ENCODE measurements around the gene TOP3B. TPM values are rescaled to one million over a fixed set of nuclear protein-coding genes. Genes with fewer than 3 reads are reported as not detected.

TOP3B gene
- total and polyA plus RNA-seq, 5 experiments from 2014 or later = 9.6 to 70.5 (median 18.3) TPM

DNA sequence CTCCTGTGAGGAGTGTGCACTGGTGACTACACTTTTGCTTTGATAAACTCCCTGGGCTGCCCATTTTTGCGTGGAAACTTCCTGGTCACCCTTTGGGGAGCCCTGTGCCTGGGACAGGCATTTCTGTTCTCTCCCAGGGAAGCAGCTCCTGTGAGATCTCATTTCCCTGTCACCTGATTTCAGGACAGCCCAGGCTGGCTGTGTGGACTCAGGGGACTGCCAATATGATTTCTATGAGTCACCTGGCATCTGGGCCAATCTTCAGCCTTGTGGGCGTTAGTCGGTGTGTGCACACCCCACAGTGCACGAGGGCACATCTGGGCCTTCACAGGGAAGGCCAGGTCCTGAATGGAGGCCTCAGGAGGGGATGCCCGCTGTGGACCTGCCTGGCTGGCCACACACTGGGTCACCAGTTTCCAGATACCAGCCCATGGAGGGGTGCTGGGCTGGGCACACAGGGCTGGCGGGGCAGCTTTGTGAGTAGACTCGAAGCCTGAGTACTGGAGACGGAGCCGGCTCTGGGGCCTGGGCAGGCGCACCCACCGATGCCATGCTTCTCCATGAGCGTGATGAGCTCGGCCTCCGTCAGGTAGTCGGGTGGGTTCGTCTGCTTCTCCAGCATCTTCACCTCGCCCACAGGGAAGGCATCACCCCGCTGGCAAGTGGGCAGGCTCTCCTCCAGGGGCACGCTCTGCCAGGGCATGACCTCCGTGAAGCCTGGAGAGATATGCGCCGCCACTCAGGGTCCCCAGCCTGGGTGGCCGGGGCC lies 20.5 kb downstream of the TOP3B start:
- H3K27me3 Mint-ChIP-seq = no peaks in the 10 kb centered on the region

GRCh38 chr22:21961127-21961867 lies 21.3 kb downstream of the TOP3B start:
- no peak overlapping the region for H3K4me3 Mint-ChIP-seq

More for the DNA sequence above, 20.5 kb downstream of the TOP3B start:
- Mint-ChIP-seq H3K4me3 (no peak overlapping the region), H3K4me1 (peaks cover 0 to 2% (median 0%) of the 10 kb centered on the region in 4 donors), H3K9me3 (no peaks in the 10 kb centered on the region), H3K27ac (no peak overlapping the region), H3K36me3 (peaks cover 0 to 45% (median 2%) of the 10 kb centered on the region in 3 donors)
- POLR2A ChIA-PET = interaction anchor here (1.2 to 1.3 kb wide), 2 partner anchors 9 kb away, joined by 4 to 5 read pairs; partner anchors contain the start of gene PPM1F
- no peak for ATAC-seq
- DNase-seq = no peak

DNA sequence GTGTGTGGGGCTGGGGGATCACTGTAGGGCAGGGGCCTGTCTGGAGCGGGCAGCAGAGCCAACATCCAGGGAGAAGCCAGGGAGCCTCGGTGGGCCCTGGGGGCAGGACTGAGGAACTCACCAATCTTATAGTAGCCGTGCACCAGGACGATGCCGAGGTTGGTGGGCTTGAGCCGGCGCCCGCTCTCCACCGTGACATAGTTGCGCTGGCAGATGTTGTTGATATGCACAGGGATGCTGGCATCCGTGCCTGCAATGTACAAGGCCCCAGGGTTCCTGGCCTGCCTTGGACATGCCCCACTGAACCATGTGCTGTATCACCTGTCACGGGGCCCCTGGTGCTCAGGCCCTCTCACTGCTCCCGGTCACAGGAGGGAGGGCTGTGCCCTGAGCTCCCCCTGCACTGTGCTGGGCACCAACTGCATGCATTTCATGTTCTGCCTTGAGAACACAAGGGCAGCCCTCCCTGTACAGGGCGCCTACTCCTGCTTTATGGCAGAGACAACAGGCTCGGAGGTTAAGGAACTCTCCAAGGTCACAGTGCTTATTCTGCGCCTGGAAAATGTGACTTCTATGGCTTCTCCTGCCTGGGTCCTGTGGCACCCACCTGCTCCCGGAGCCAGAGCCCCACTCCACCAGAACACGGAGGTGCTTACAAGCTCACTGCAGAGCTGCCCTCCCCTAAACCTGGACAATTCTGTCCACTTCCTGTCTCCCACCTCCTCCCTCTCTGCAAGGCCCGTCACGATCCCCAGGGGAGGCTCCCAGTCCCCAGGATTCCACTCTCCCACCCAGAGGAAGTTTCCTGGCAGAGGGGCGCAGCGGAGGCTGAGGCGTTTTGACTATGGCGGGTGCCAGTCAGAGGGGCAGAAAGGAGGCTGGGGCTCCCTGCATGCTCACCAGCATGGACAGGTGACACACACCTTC lies 22.1 kb downstream of the TOP3B start:
- Mint-ChIP-seq H3K27me3 (no peaks in the 10 kb centered on the region), H3K36me3 (peaks cover 0 to 32% (median 2%) of the 10 kb centered on the region in 3 donors), H3K4me3 (no peak overlapping the region), H3K4me1 (peaks cover 0 to 2% (median 0%) of the 10 kb centered on the region in 4 donors), H3K9me3 (no peaks in the 10 kb centered on the region), H3K27ac (peak overlapping the region in 2 of 10 donors; percentile 25 to 53)
- ATAC-seq (no peak), DNase-seq (no peak)
- POLR2A ChIA-PET = no interaction called here

More at GRCh38 chr22:21961127-21961867, 21.3 kb downstream of the TOP3B start:
- ATAC-seq = no peak
- Mint-ChIP-seq H3K36me3 (peaks cover 0 to 37% (median 2%) of the 10 kb centered on the region in 3 donors), H3K9me3 (no peaks in the 10 kb centered on the region), H3K27ac (no peak overlapping the region), H3K4me1 (peaks cover 0 to 2% (median 0%) of the 10 kb centered on the region in 4 donors), H3K27me3 (no peaks in the 10 kb centered on the region)
- POLR2A ChIA-PET = no interaction called here
- no peak for DNase-seq

DNA sequence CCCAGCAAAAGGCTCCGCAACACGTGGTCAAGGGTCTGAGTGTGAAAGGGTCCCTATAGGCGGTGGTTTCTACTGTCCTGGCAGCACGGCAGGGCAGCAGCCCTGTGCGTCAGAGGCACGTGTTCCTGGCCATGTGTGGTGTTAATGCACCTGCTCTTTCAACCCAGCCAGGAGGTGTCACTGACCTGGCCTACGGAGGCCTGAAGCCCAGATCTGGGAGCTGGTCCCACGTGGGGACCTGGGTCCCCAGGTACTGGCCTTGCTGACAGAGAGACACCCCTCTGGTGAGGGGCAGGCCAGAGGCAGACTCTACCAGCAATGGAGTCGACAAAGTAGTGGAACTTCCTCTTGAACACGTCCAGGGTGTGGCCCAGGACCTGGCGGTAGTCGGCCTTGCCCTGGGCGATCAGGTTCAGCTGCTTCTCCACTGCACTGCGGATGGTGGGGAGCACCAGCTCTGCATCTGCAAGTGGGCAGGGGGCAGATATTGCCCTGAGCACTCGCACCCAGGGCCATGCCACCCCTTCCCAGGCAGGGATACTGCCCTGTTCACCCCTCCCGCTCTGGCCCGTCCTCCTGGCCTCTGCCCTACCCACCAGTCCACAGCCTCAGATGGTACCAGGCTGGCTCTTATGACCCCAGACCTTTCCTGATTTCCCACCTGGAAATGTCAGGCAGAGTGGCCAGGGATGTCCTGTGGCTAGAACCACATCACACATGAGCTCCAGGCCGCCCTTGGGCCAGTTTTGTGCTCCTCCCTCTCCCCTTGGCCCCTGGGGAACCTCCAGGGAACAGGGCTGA lies 23.1 kb downstream of the TOP3B start:
- H3K4me1 Mint-ChIP-seq = peaks cover 0 to 2% (median 0%) of the 10 kb centered on the region in 4 donors
- H3K36me3 Mint-ChIP-seq = peaks cover 0 to 28% (median 0%) of the 10 kb centered on the region in 3 donors
- H3K27me3 Mint-ChIP-seq = no peaks in the 10 kb centered on the region
- H3K4me3 Mint-ChIP-seq = no peak overlapping the region
- POLR2A ChIA-PET = no interaction called here
- H3K27ac Mint-ChIP-seq = peak overlapping the region in 1 of 10 donors; percentile 29
- no peaks in the 10 kb centered on the region for H3K9me3 Mint-ChIP-seq
- ATAC-seq = no peak
- no peak for DNase-seq

GRCh38 chr22:21958360-21959273 lies 24.0 kb downstream of the TOP3B start:
- Mint-ChIP-seq H3K36me3 (peaks cover 0 to 22% (median 0%) of the 10 kb centered on the region in 3 donors), H3K4me3 (no peak overlapping the region), H3K27me3 (no peaks in the 10 kb centered on the region), H3K27ac (peak overlapping the region in 3 of 10 donors; percentile 14 to 83 (median 50)), H3K9me3 (no peaks in the 10 kb centered on the region), H3K4me1 (peaks cover 0 to 1% (median 0%) of the 10 kb centered on the region in 4 donors)
- no peak for DNase-seq
- ATAC-seq = no peak
- POLR2A ChIA-PET = no interaction called here

DNA sequence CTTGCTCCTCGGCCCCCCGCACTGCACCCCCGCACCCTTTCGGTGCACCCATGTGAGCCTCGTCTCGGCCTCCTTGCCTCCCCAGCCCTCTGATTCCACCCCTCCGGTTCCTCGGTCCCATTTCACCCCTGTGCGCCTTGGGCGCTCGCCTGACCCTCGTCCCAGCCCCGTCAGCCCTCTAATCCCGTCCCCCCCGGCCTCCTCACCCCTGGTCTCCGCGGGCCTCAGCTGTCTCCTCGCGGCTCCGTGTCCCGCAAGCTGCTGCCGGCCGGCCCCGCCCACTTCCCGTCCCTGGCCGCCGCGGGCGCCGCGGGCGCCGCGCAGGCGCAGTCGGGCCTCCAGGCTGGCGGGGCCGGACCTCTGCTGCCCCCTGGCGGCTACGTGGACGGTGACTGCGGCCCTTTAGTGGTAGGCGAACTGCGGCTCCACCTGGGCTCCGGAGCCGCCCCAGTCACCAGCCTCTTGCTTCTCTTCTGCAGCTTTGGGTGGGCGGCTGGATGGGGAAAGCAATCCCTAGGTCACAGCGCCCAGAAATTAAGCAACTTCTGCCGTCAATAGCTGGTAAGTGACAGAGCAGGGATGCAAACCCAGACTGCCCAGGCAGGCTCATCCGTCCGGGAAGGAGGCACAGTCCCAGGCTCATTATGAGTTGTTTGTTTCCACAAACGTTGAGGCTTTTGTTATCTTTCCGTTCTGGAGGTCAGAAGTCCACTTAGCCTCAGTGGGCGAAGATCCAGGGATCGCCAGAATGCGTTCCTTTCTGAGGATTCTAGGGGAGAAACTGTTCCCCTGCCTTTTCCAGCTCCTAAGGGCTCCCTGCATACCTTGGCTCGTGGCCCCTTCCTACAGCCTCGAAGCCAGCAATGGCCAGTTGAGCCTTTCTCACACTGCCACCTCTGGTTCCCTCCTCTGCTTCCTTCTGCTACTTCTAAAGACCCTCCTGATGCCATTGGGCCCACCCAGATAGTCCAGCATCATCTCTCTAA lies 29.7 kb downstream of the TOP3B start, which contains the start of gene PPM1F:
PPM1F (minus strand) TSS at position 263 of the 986 bp plus-strand sequence. CDS start 6,800 bp downstream, outside the sequence.
- POLR2A ChIA-PET = interaction anchor here (0.5 to 2.2 kb wide), 4 partner anchors 10 to 29 kb away, joined by 3 to 16 read pairs (median 6); no protein-coding TSS in a partner anchor
- Mint-ChIP-seq H3K9me3 (no peaks in the 10 kb centered on the region), H3K36me3 (no peaks in the 10 kb centered on the region), H3K27ac (peak within 1 kb of the TSS; percentile 37 to 91 (median 82)), H3K4me3 (peak within 1 kb of the TSS; percentile 78 to 92 (median 86)), H3K27me3 (no peaks in the 10 kb centered on the region), H3K4me1 (peaks cover 8 to 34% (median 27%) of the 10 kb centered on the region in 4 donors)
- DNase-seq (peak; percentile 81 to 99 (median 92)), ATAC-seq (peak; percentile 89 to 90)

DNA sequence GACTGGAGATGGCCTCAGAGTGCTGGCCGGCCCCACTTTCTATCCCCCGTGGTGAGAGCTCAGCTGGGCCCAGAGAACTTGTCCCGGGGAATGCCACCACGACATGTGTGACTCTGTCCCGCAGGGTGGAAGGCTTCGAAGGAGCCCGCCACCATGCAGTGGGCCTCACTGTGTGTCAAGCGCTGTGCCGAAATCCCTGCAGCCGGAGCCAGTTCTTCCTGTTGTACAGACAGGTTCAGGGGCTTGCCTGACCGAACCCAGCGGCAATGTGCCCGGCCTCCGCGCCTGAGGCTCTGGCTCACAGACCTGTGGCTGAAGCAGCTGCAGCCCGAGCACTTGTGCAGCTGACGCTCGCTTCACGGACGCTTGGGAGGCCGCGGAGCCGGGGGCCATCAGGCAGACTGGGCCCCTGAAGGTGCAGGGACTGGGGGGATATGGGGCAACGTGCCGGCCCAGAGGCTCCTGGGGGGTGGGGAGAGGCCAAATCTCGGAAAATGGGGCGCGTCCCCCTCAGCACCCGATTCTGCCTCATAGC lies 30.6 kb downstream of the TOP3B start:
- DNase-seq = peak in 6 of 10 donors; percentile 2 to 32 (median 27)
- no peaks in the 10 kb centered on the region for H3K36me3 Mint-ChIP-seq
- POLR2A ChIA-PET = interaction anchor here (1.5 to 2.2 kb wide), 3 partner anchors 11 to 14 kb away, joined by 4 to 16 read pairs (median 7); no protein-coding TSS in a partner anchor
- peak overlapping the region; percentile 78 to 92 (median 86) for H3K4me3 Mint-ChIP-seq
- no peaks in the 10 kb centered on the region for H3K9me3 Mint-ChIP-seq
- peaks cover 14 to 43% (median 30%) of the 10 kb centered on the region in 4 donors for H3K4me1 Mint-ChIP-seq
- H3K27me3 Mint-ChIP-seq = no peaks in the 10 kb centered on the region
- peak; percentile 18 to 35 for ATAC-seq
- peak overlapping the region in 9 of 10 donors; percentile 37 to 91 (median 69) for H3K27ac Mint-ChIP-seq

DNA sequence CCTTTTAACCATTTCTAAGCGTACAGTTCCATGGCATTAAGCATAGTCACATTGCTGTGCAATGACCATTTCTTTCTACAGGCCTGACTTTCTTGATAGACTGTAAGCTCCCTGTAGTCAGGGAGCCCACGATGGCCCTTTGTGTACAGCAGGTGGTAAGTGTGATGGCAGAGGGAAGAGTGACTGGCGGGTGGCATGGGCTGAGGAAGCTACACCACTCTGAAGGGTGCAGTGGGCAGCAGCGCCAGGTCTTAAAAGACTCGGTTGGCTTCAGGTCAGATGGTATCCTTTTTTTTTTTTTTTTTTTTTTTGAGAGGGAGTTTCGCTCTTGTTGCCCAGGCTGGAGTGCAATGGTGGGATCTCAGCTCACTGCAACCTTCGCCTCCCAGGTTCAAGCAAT lies 31.5 kb downstream of the TOP3B start:
- H3K27ac Mint-ChIP-seq = peak overlapping the region in 2 of 10 donors; percentile 21 to 55
- DNase-seq (no peak), ATAC-seq (no peak)
- POLR2A ChIA-PET = interaction anchor here (1.2 kb wide), 1 partner anchor 13 kb away, joined by 6 read pairs; no protein-coding TSS in a partner anchor
- peaks cover 18 to 44% (median 31%) of the 10 kb centered on the region in 4 donors for H3K4me1 Mint-ChIP-seq
- H3K9me3 Mint-ChIP-seq = no peaks in the 10 kb centered on the region
- H3K27me3 Mint-ChIP-seq = no peaks in the 10 kb centered on the region
- H3K36me3 Mint-ChIP-seq = peaks cover 0 to 2% (median 0%) of the 10 kb centered on the region in 3 donors
- peak overlapping the region; percentile 56 to 92 (median 77) for H3K4me3 Mint-ChIP-seq

GRCh38 chr22:21949948-21950347 lies 32.6 kb downstream of the TOP3B start:
- no peak overlapping the region for H3K4me3 Mint-ChIP-seq

More at GRCh38 chr22:21949948-21950347, 32.6 kb downstream of the TOP3B start:
- DNase-seq (no peak), ATAC-seq (no peak)
- Mint-ChIP-seq H3K27me3 (no peaks in the 10 kb centered on the region), H3K9me3 (no peaks in the 10 kb centered on the region), H3K27ac (no peak overlapping the region), H3K36me3 (peaks cover 0 to 5% (median 2%) of the 10 kb centered on the region in 3 donors), H3K4me1 (peaks cover 18 to 44% (median 31%) of the 10 kb centered on the region in 4 donors)
- POLR2A ChIA-PET = interaction anchor here (1.2 kb wide), 1 partner anchor 12 kb away, joined by 6 read pairs; no protein-coding TSS in a partner anchor

All from naive thymus-derived CD8-positive, alpha-beta T cell (primary cell).